ENCODE measurements around the gene RNH1. TPM values are rescaled to one million over a fixed set of nuclear protein-coding genes. Genes with fewer than 3 reads are reported as not detected.

Gene RNH1
- total RNA-seq, 1 donor from 2014 or later, result 85.9 TPM

DNA sequence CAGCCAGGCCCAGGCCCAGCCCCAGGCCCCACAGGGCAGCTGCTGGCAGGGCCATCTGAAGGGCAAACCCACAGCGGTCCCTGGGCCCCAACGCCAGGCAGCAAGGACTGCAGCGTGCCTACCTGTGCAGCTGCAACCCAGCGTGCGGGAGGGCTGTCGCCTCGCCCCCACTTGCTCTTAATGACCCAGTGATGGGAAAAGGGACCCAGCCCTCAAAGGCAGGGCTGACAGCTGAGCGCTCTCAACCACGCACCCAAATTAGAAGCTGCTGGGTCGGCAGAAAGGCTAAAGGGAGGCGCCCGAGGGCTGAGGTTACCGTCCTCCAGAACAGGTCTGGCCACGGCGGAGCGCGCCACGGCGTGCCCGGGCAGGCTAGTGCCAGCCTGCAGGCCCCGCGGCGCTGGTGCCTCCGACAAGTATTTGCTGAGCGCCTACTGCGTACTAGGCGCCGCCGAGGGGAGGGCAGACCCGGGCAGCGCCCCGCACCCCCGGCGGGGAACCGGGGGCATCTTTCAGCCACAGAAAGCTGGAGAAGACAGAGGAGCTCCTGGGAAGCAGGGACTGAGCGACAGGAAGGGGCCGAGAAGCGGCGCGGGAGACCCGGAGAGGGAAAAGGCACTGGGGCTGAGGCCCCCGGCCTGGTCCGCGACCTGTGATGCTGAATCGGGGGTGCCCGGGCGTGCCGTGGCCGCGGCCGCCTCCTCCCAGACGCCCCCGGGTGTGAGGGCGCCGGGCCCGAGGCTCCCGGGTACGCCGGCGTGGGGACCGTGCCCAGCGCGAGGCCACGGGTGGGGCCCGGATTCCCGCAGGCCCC lies 27.6 kb upstream of the RNH1 start:
- no peaks in the 10 kb centered on the region for H3K36me3 Mint-ChIP-seq (ENCODE audit: unreplicated experiment)
- DNase-seq, result no peak
- peaks cover 4% of the 10 kb centered on the region for H3K27me3 Mint-ChIP-seq (ENCODE audit: unreplicated experiment)
- TF ChIP-seq, protein P1, sequence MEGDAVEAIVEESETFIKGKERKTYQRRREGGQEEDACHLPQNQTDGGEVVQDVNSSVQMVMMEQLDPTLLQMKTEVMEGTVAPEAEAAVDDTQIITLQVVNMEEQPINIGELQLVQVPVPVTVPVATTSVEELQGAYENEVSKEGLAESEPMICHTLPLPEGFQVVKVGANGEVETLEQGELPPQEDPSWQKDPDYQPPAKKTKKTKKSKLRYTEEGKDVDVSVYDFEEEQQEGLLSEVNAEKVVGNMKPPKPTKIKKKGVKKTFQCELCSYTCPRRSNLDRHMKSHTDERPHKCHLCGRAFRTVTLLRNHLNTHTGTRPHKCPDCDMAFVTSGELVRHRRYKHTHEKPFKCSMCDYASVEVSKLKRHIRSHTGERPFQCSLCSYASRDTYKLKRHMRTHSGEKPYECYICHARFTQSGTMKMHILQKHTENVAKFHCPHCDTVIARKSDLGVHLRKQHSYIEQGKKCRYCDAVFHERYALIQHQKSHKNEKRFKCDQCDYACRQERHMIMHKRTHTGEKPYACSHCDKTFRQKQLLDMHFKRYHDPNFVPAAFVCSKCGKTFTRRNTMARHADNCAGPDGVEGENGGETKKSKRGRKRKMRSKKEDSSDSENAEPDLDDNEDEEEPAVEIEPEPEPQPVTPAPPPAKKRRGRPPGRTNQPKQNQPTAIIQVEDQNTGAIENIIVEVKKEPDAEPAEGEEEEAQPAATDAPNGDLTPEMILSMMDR (IDR thresholded peaks at IDR 0.05; ENCODE audit: partially characterized antibody, unreplicated experiment), result no peak
- H3K9me3 Mint-ChIP-seq (ENCODE audit: unreplicated experiment), result peaks cover 5% of the 10 kb centered on the region
- H3K4me1 Mint-ChIP-seq (ENCODE audit: low read depth, unreplicated experiment), result no peaks in the 10 kb centered on the region
- H3K27ac Mint-ChIP-seq (ENCODE audit: unreplicated experiment), result no peak overlapping the region
- peak overlapping the region; percentile 64 for H3K4me3 Mint-ChIP-seq (ENCODE audit: unreplicated experiment)

DNA sequence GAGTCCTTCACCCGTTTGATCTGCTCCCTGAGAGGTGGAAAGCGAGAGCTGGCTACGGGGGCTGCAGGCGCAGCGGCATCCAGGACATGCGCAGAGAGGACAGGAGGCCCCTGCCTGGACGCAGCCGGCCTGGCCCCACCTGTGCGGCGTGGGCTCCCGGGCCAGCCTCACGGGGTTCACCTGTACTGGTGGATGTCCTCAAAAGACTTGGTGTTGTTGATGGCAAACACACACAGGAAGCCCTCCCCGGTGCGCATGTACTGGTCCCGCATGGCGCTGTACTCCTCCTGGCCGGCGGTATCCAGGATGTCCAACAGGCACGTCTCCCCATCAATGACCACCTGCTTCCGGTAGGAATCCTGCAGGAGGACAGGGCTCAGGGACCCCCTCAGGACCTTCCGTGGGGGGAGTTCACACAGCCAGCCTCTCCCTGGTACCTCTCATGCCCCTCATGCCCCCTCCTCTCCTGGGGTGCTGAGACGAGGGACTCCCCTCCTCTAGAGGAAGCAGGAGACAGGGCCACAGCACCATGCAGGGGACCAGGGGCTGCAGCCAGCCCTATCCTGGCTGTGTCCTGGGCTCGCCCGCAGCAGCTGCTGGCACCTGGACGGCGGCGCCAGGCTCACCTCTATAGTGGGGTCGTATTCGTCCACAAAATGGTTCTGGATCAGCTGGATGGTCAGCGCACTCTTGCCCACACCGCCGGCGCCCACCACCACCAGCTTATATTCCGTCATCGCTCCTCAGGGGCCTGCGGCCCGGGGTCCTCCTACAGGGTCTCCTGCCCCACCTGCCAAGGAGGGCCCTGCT lies 26.7 kb upstream of the RNH1 start:
- no peak overlapping the region for H3K4me3 Mint-ChIP-seq (ENCODE audit: unreplicated experiment)
- H3K27ac Mint-ChIP-seq (ENCODE audit: unreplicated experiment), result no peak overlapping the region
- peaks cover 4% of the 10 kb centered on the region for H3K27me3 Mint-ChIP-seq (ENCODE audit: unreplicated experiment)
- no peaks in the 10 kb centered on the region for H3K36me3 Mint-ChIP-seq (ENCODE audit: unreplicated experiment)
- H3K9me3 Mint-ChIP-seq (ENCODE audit: unreplicated experiment), result peaks cover 5% of the 10 kb centered on the region
- DNase-seq, result no peak
- TF ChIP-seq, protein P1 (IDR thresholded peaks at IDR 0.05; ENCODE audit: partially characterized antibody, unreplicated experiment), result no peak
- H3K4me1 Mint-ChIP-seq (ENCODE audit: low read depth, unreplicated experiment), result peaks cover 2% of the 10 kb centered on the region

DNA sequence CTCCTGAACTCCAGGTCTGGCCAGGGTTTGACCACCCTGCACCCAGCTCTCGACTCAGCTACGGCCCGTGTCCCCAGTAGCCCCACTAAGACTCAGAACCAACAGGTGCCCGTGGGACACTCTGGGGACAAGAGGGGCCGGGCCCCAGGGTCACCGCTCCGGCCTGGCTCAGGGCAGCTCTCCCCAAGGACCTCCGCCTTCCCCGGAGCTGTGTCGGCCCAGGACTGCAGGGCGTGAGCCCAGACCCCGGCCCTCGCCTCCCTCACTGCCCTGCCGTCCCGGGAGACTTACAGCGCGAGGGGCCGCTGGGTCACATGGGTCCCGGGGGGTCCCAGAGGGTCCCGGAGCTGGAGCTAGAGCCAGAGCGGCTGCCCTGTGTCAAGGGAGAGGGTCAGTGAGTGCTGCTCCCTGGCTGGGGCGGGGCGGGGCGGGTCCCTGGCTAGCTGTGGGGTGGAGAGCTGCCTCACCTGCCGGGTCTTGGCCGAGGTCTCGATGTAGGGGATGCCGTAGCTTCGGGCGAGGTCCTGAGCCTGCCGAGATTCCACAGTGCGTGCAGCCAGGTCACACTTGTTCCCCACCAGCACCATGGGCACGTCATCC lies 26.0 kb upstream of the RNH1 start:
- no peak for DNase-seq
- peaks cover 2% of the 10 kb centered on the region for H3K4me1 Mint-ChIP-seq (ENCODE audit: low read depth, unreplicated experiment)
- no peak overlapping the region for H3K27ac Mint-ChIP-seq (ENCODE audit: unreplicated experiment)
- H3K27me3 Mint-ChIP-seq (ENCODE audit: unreplicated experiment), result peaks cover 4% of the 10 kb centered on the region
- no peak overlapping the region for H3K4me3 Mint-ChIP-seq (ENCODE audit: unreplicated experiment)
- H3K36me3 Mint-ChIP-seq (ENCODE audit: unreplicated experiment), result no peaks in the 10 kb centered on the region
- peaks cover 5% of the 10 kb centered on the region for H3K9me3 Mint-ChIP-seq (ENCODE audit: unreplicated experiment)
- TF ChIP-seq, protein P1 (IDR thresholded peaks at IDR 0.05; ENCODE audit: partially characterized antibody, unreplicated experiment), result no peak

DNA sequence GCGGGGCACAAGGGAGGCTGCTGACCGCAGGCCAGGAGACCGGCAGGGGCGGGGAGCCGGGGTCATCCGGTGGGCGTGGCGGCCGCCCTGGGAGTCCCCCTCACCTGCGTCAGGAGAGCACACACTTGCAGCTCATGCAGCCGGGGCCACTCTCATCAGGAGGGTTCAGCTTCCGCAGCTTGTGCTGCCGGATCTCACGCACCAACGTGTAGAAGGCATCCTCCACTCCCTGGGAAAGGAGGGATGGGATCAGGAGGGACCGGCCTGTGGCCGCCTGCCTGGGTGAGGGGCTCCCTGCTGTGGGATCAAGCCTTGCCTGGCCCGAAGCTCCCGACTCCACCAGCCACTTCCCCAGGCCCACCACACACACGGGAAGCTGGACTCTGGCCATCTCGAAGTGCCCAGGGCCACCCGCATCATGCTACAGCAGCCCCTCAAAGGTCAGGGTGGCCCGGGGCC lies 25.5 kb upstream of the RNH1 start:
- TF ChIP-seq, protein P1 (IDR thresholded peaks at IDR 0.05; ENCODE audit: partially characterized antibody, unreplicated experiment), result no peak
- Mint-ChIP-seq H3K4me3 (ENCODE audit: unreplicated experiment) (no peak overlapping the region), H3K4me1 (ENCODE audit: low read depth, unreplicated experiment) (peaks cover 2% of the 10 kb centered on the region), H3K27ac (ENCODE audit: unreplicated experiment) (no peak overlapping the region), H3K36me3 (ENCODE audit: unreplicated experiment) (no peaks in the 10 kb centered on the region), H3K9me3 (ENCODE audit: unreplicated experiment) (peaks cover 5% of the 10 kb centered on the region), H3K27me3 (ENCODE audit: unreplicated experiment) (peaks cover 4% of the 10 kb centered on the region)
- DNase-seq, result no peak

Data from glutamatergic neuron (in vitro differentiated cells).